ENCODE data around the gene PHB1.

Gene PHB1

GRCh38 chr17:49414622-49415350 lies at the start of gene PHB1:
Gene PHB1, minus strand, starts transcription at chr17:49414882. Its CDS starts 1,618 bp downstream, at chr17:49413264.
- peak; percentile 98 to 99 for DNase-seq

- DNase-seq: no peak
Measured at GRCh38 chr17:49464049-49464448, 49.4 kb upstream of the PHB1 start.

- DNase-seq: no peak
Measured at GRCh38 chr17:49461580-49461979, 46.9 kb upstream of the PHB1 start.

- no peak for DNase-seq
Measured at GRCh38 chr17:49460401-49460800, 45.7 kb upstream of the PHB1 start.

GRCh38 chr17:49459401-49459984 lies 44.8 kb upstream of the PHB1 start:
- peak in 1 of 2 experiments; percentile 38 for DNase-seq

GRCh38 chr17:49457564-49458535 lies 43.2 kb upstream of the PHB1 start:
- DNase-seq: no peak

- no peak for DNase-seq
Measured at GRCh38 chr17:49456183-49456965, 41.7 kb upstream of the PHB1 start.

GRCh38 chr17:49455272-49455861 lies 40.7 kb upstream of the PHB1 start:
- DNase-seq: peak; percentile 13 to 55

GRCh38 chr17:49454050-49454449 lies 39.4 kb upstream of the PHB1 start:
- DNase-seq: no peak

GRCh38 chr17:49452661-49453060 lies 38.0 kb upstream of the PHB1 start:
- no peak for DNase-seq

GRCh38 chr17:49452201-49452600 lies 37.5 kb upstream of the PHB1 start:
- DNase-seq: no peak

- DNase-seq: no peak
Measured at GRCh38 chr17:49450735-49451134, 36.1 kb upstream of the PHB1 start.

- no peak for DNase-seq
Measured at GRCh38 chr17:49450181-49450580, 35.5 kb upstream of the PHB1 start.

- DNase-seq: no peak
Measured at GRCh38 chr17:49447628-49448302, 33.1 kb upstream of the PHB1 start.

- DNase-seq: no peak
Measured at GRCh38 chr17:49445591-49445990, 30.9 kb upstream of the PHB1 start.

GRCh38 chr17:49444384-49444783 lies 29.7 kb upstream of the PHB1 start:
- DNase-seq: no peak

- DNase-seq: no peak
Measured at GRCh38 chr17:49443862-49444261, 29.2 kb upstream of the PHB1 start.

GRCh38 chr17:49442041-49442440 lies 27.4 kb upstream of the PHB1 start:
- no peak for DNase-seq

- no peak for DNase-seq
Measured at GRCh38 chr17:49441578-49441977, 26.9 kb upstream of the PHB1 start.

- no peak for DNase-seq
Measured at GRCh38 chr17:49440581-49440980, 25.9 kb upstream of the PHB1 start.

GRCh38 chr17:49439673-49440571 lies 25.2 kb upstream of the PHB1 start:
- no peak for DNase-seq
